GM12892 (cell line): ENCODE data around the gene MASP1.
"Not testable (repeated sequence)": the region's sequence is repeated elsewhere in the genome, so short reads cannot be mapped to it uniquely, and the experiment has no call there.

Source experiments
- DNase-seq: peaks from one replicate; pipeline ENCODE4 v3.0.0; 2011; ENCODE audit not compliant: insufficient read length
- FAIRE-seq: peaks from 2 replicates; lab custom pipeline; 2011; peaks lifted over from hg19 to GRCh38; lab: Jason Lieb, UNC
- POLR2A ChIP-seq: IDR thresholded peaks from 2 replicates; pipeline ENCODE4 v1.6.1; 2011; ENCODE audit warnings: low read depth, low read length, control low read depth
- POLR2AphosphoS5 ChIP-seq: IDR thresholded peaks from 2 replicates; pipeline ENCODE4 v1.6.1; 2011; ENCODE audit warnings: low read depth, low read length, control low read depth
- TAF1 ChIP-seq: IDR thresholded peaks from 2 replicates; pipeline ENCODE4 v1.6.1; 2011; ENCODE audit warnings: low read depth, mild to moderate bottlenecking, control low read depth, low read length, borderline replicate concordance

MASP1 gene

DNA sequence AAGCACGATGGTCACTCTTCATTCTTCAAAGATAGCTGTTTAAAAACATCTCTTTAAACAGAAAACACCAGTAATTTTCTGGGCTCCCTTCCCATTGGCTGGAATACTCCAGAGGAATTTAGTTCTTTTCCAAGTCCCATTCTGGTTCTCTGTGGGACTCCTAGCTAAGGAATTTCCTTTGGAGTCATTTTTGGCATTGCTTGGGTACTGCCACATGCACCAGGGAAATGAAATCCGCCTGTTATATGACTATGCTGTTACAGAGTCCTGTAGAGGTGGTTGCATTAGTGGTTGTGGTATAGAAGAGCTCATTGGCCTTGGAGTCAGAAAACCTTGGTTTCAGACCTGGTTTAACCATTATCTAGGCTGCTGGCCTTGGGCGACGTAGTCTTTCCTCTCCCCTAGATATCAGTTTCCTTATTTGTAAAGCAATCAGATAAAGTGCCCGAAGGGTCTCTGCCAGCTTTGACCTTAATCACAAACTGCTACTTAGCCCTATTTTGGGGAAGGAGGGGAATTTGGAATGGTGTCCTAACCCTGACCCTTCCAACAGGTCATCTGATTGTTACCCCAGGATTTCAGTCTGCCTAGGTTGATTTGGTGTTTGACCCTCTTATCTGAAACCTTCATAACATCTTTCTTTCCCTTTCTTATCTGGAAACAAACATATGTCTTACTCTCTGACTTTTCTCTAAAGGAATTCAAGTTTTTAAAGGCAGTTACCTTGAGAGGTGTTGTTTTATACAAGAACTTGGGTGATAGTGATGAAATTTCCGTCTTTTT, 80.8 kb downstream of the MASP1 start:
- no peak for DNase-seq
- FAIRE-seq, result no peak
- TF ChIP-seq POLR2A (no peak), POLR2AphosphoS5 (no peak), TAF1 (no peak)

DNA sequence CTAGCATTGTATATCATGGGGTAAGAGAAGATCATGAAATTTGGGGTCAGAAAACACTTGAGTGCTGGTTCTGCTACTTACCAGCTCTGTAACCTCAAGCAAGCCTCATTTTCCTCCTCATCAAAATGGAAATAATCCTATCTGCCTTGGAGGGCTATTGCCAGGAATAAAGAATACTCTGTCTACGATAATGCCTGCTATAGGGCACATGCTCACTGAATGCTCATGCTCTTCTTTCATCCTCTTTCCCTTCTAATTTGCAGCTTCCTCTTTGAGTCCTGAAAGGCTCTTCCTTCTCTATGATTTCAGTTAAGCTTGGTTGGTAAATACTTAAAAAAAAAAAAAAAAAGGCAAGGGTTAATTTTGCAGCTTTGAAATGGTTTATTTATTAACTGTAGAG, 81.4 kb downstream of the MASP1 start:
- TF ChIP-seq POLR2A (no peak), TAF1 (no peak), POLR2AphosphoS5 (no peak)
- DNase-seq (no peak), FAIRE-seq (no peak)

- FAIRE-seq, result no peak
- no peak for DNase-seq
These were observed 82.0 kb downstream of the MASP1 start for GRCh38 chr3:187209491-187209890.

DNA sequence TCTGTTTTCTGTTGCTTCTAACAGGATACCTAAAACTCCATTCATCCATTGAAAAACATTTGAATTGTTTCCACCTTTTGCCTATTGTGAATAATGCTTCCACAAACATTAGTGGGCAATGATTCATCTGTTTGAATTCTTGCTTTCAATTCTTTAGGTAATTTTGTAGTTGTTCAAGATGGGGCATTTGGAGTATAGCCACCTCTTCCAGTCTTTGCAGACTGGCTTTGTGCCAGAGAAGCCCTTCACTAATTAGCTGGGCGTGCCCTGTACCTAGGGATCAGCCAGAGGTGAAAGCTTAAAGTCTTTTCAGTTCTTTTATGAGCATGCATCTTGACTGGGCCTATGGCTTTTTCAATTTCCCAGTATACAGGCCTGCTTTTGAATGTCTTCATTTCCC, 83.4 kb downstream of the MASP1 start:
- no peak for TF ChIP-seq POLR2A
- no peak for TF ChIP-seq TAF1
- no peak for TF ChIP-seq POLR2AphosphoS5
- DNase-seq (no peak), FAIRE-seq (no peak)

More at GRCh38 chr3:187209491-187209890, 82.0 kb downstream of the MASP1 start:
- TF ChIP-seq POLR2AphosphoS5 (no peak), POLR2A (no peak), TAF1 (no peak)

- FAIRE-seq (no peak), DNase-seq (no peak)
- TF ChIP-seq TAF1 (no peak), POLR2A (no peak), POLR2AphosphoS5 (no peak)
These were observed 83.9 kb downstream of the MASP1 start for GRCh38 chr3:187207624-187208023.

DNA sequence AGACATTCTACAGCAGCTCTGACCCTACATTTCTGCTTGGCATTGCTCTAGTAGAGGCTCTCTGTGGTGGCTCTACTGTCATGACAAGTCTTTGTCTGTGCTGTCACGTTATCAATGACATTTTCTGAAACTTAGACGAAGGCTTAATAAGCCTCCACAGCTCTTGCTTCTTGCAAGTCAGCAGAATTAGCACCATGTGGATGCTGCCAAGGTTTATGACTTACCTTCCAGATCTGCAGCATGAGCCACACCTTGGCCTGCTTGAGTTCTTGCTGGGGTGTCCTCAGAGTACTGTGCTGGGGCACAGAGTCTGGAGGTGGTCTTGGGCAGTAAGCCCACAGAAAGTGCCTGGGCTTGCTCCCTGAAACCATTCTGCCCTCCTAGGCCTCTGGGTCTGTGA, 84.5 kb downstream of the MASP1 start:
- FAIRE-seq, result no peak
- no peak for TF ChIP-seq POLR2A
- TF ChIP-seq TAF1, result no peak
- no peak for TF ChIP-seq POLR2AphosphoS5
- no peak for DNase-seq

GRCh38 chr3:187205683-187206082, 85.9 kb downstream of the MASP1 start:
- no peak for FAIRE-seq

GRCh38 chr3:187199463-187200050, 92.0 kb downstream of the MASP1 start:
- not testable (repeated sequence) for FAIRE-seq, DNase-seq

More at GRCh38 chr3:187205683-187206082, 85.9 kb downstream of the MASP1 start:
- no peak for DNase-seq
- TF ChIP-seq POLR2A, result no peak
- TF ChIP-seq TAF1, result no peak
- TF ChIP-seq POLR2AphosphoS5, result no peak

GRCh38 chr3:187198490-187198889, 93.0 kb downstream of the MASP1 start:
- no peak for FAIRE-seq
- TF ChIP-seq POLR2A (no peak), POLR2AphosphoS5 (no peak)

GRCh38 chr3:187197335-187197649, 94.2 kb downstream of the MASP1 start, which contains the start of gene RTP1:
Gene RTP1 (plus strand): TSS chr3:187197486. CDS start chr3:187197516, 30 bp downstream.
- no peak for FAIRE-seq
- no peak for TF ChIP-seq POLR2AphosphoS5
- no peak for TF ChIP-seq POLR2A
- TF ChIP-seq TAF1, result no peak
- DNase-seq, result no peak

More at GRCh38 chr3:187198490-187198889, 93.0 kb downstream of the MASP1 start:
- DNase-seq, result no peak

GRCh38 chr3:187196573-187197334, 94.8 kb downstream of the MASP1 start:
- TF ChIP-seq TAF1, result no peak
- FAIRE-seq, result no peak
- no peak for DNase-seq

- no peak for DNase-seq
- TF ChIP-seq TAF1 (no peak), POLR2AphosphoS5 (no peak), POLR2A (no peak)
- no peak for FAIRE-seq
These were observed 98.4 kb downstream of the MASP1 start for GRCh38 chr3:187193181-187193580.
